ENCODE measurements around the gene RIMBP2. TPM values are rescaled to one million over a fixed set of nuclear protein-coding genes. Genes with fewer than 3 reads are reported as not detected.
"Not testable (repeated sequence)": the region's sequence is repeated elsewhere in the genome, so short reads cannot be mapped to it uniquely, and the experiment has no call there.

Gene RIMBP2
- total RNA-seq, 2 donors from 2014 or later, result 0.14 TPM; not detected in 1

DNA sequence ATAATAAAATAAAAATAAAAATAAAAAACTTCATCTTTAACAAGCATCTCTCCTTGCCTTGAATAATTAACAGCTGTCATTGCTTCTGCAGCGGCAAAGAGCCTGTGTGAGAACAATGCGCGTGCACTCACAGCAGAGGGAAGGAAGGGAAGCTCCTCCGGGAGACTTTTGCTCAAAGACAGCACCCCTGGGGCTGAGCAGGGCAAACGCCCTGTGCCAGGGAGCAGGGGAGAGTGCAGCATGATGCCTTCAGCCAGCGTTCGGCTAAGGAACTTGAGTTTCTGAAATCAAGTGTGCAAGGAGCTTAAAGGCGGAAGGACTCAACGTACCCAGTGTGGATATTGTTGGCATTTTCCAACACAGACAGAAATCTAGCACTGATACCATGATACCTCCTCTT lies 120.5 kb downstream of the RIMBP2 start:
- H3K36me3 Mint-ChIP-seq (ENCODE audit: insufficient read depth in 2 of 2), result peaks cover 0 to 1% of the 10 kb centered on the region in 2 donors
- DNase-seq (no peak), ATAC-seq (replicated peaks in 1 of 2) (no peak)
- H3K9me3 Mint-ChIP-seq, result peaks cover 7 to 9% of the 10 kb centered on the region in 2 donors
- H3K4me3 Mint-ChIP-seq, result no peak overlapping the region
- no peaks in the 10 kb centered on the region for H3K4me1 Mint-ChIP-seq (ENCODE audit: low read depth)
- no peaks in the 10 kb centered on the region for H3K27me3 Mint-ChIP-seq (ENCODE audit: low read depth)
- no peak overlapping the region for H3K27ac Mint-ChIP-seq

DNA sequence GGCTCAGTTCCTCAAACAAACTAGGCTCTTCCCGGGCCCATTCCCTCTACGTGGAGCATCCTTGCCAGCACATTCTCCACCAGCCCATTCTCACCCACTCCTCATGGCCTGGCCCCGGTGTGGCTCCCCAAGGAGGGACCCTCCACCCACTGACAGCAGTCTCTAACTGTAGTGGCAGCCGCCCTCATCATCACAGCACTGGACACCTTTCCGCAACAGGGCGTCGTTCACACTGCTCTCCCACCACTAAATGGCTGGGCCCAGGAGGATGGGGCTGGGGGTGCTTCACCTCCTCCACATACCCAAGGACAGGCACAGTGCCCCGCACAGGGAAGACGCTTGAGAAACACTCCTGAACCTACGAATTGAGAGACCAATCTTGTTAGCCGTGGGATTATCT lies 123.0 kb downstream of the RIMBP2 start:
- ATAC-seq (replicated peaks in 1 of 2) (no peak), DNase-seq (no peak)
- Mint-ChIP-seq H3K27me3 (ENCODE audit: low read depth) (no peaks in the 10 kb centered on the region), H3K4me1 (ENCODE audit: low read depth) (no peaks in the 10 kb centered on the region), H3K4me3 (no peak overlapping the region), H3K27ac (no peak overlapping the region), H3K9me3 (peaks cover 5 to 6% of the 10 kb centered on the region in 2 donors), H3K36me3 (ENCODE audit: insufficient read depth in 2 of 2) (no peaks in the 10 kb centered on the region)

DNA sequence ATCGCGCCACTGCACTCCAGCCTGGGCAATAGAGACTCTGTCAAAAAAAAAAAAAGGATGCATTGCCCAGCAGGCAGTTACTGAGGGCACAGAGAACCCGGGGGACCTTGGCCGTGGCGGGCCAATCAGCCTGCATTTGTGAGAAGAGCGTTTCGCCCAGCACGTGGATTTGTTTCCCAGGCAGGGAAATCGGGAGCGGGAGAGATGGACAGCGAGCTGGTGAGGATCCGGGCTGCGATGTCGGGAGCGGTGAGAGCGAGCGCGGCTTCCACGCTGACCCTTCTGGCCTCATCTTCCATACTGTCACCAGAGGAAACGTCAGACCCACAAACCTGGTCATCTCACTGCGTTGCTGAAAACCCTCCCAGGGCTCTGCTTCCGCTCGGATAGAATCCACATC lies 123.5 kb downstream of the RIMBP2 start:
- no peak for ATAC-seq (replicated peaks in 1 of 2)
- Mint-ChIP-seq H3K4me1 (ENCODE audit: low read depth) (no peaks in the 10 kb centered on the region), H3K4me3 (no peak overlapping the region), H3K36me3 (ENCODE audit: insufficient read depth in 2 of 2) (no peaks in the 10 kb centered on the region), H3K27ac (no peak overlapping the region), H3K27me3 (ENCODE audit: low read depth) (no peaks in the 10 kb centered on the region), H3K9me3 (peaks cover 3% of the 10 kb centered on the region in 2 donors)
- no peak for DNase-seq

DNA sequence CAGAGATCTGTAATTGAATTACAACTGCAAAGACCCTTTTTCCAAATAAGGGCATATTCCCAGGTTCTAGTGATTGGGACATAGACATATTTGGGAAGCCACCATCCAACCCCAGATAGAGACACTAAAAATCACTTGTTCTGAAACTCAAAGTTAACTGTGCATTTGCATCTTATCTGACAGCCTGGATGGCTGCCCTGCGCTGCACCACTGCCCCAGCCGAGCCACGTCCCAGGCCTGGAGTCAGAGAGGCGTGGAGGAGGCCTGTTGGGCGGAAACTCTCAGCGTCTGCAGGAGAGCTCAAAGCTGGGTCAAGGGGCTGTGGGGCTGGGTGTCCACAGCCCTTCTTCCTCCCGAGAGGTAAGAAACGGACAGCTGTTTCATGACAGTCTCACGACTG lies 124.4 kb downstream of the RIMBP2 start:
- Mint-ChIP-seq H3K27me3 (ENCODE audit: low read depth) (no peaks in the 10 kb centered on the region), H3K4me1 (ENCODE audit: low read depth) (no peaks in the 10 kb centered on the region), H3K36me3 (ENCODE audit: insufficient read depth in 2 of 2) (no peaks in the 10 kb centered on the region), H3K4me3 (no peak overlapping the region), H3K27ac (no peak overlapping the region), H3K9me3 (peaks cover 0 to 1% of the 10 kb centered on the region in 2 donors)
- DNase-seq, result no peak
- no peak for ATAC-seq (replicated peaks in 1 of 2)

DNA sequence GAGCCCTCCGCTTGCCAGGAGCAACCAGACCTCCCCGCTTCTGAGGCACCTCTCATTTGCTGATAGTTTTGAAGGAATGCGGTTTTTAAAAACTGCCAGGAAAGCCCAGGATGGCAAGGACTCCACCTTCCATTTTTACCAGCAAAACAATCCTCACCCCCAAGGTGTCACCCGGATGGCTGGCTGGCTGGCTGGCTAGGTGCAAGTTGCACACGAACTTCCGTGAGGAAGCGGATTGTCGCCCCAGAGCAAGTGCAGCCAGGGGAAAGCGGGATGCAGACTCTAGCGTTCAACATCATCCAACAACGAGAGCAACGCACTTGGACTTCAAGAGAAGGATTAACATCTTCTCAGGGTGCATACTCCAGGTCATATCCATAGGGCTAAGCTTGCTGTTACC lies 125.4 kb downstream of the RIMBP2 start:
- no peak for ATAC-seq (replicated peaks in 1 of 2)
- Mint-ChIP-seq H3K4me3 (no peak overlapping the region), H3K9me3 (peaks cover 0 to 5% of the 10 kb centered on the region in 2 donors), H3K27me3 (ENCODE audit: low read depth) (no peaks in the 10 kb centered on the region), H3K4me1 (ENCODE audit: low read depth) (no peaks in the 10 kb centered on the region), H3K27ac (no peak overlapping the region), H3K36me3 (ENCODE audit: insufficient read depth in 2 of 2) (no peaks in the 10 kb centered on the region)
- no peak for DNase-seq

DNA sequence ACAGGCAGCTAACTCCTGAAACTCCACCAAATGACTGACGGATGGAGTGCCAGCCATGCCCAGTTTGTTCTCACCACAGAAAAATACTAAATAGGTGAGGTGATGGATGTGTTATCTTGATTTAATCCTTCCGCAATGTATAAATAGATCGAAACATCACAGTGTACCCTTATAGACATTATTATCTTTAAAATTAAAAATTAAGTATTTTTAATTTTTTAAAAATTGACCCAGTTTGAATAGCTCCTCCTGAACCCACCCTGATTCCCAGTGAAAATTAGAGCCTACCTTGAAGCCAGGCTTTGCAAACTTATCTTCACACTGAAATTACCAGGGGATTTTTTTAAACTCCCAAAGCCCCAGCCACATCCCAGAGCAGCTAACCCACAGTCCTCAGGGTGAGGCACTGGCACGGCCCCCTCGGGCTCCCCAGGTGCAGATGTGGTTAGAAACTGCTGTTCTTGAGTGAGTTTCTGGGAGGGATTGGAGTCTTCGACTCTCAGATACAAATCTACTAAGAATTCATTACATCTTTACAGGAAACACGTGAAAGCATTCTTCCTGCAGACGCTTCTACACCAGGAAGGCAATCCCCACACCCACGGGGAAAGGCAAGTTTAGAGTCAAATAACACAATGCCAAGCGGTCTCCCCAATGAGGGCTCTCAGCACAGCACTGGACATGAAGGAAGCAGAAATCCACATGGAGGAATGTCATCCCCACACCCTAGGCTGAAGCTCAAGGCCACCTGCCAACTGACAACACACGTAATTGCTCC lies 126.4 kb downstream of the RIMBP2 start:
- H3K27ac Mint-ChIP-seq, result no peak overlapping the region
- no peaks in the 10 kb centered on the region for H3K27me3 Mint-ChIP-seq (ENCODE audit: low read depth)
- no peak overlapping the region for H3K4me3 Mint-ChIP-seq
- ATAC-seq (replicated peaks in 1 of 2) (no peak), DNase-seq (no peak)
- H3K36me3 Mint-ChIP-seq (ENCODE audit: insufficient read depth in 2 of 2), result no peaks in the 10 kb centered on the region
- no peaks in the 10 kb centered on the region for H3K4me1 Mint-ChIP-seq (ENCODE audit: low read depth)
- peaks cover 0 to 5% of the 10 kb centered on the region in 2 donors for H3K9me3 Mint-ChIP-seq

DNA sequence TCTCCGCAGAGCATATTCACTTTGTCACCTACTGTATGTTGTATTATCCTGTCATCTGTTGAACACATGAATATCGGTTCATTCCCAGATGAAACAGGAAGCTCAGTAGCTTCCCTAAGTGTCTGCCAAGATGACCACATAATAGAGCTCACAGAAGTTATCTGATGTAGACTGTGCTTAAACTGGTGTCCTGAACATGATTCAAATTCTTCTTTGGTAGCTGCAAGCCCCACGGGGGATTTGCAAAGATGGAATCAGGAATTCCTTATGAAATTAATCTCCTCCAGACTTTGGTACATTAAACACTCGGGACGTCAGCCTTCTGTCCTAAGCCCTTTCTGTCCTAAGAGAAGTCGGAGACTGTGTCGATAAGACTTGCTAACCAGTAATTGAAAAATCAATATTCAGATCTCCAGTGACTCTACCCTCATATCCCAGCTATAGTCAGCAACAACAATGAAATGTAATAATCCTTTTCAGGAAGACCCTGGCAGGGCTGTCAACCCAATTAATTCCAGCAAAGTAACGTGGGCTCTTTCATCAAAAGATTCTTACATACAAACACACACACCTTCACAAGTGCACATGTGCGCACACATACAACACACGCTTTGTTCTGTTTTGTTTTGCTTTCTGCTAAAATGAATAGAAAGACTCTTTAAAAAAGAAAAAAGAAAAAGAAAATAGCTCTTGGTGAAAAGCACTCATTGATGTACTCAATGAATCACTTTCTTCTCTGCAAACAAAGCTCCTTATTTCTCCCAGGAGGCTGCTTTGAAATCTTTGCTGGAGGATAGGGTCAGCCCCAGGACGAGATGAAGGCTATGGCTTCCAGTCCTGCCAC lies 127.2 kb downstream of the RIMBP2 start:
- DNase-seq, result no peak
- no peak overlapping the region for H3K4me3 Mint-ChIP-seq
- H3K9me3 Mint-ChIP-seq, result peaks cover 0 to 5% of the 10 kb centered on the region in 2 donors
- H3K27ac Mint-ChIP-seq, result no peak overlapping the region
- no peaks in the 10 kb centered on the region for H3K4me1 Mint-ChIP-seq (ENCODE audit: low read depth)
- H3K27me3 Mint-ChIP-seq (ENCODE audit: low read depth), result no peaks in the 10 kb centered on the region
- H3K36me3 Mint-ChIP-seq (ENCODE audit: insufficient read depth in 2 of 2), result no peaks in the 10 kb centered on the region
- ATAC-seq (replicated peaks in 1 of 2), result no peak

DNA sequence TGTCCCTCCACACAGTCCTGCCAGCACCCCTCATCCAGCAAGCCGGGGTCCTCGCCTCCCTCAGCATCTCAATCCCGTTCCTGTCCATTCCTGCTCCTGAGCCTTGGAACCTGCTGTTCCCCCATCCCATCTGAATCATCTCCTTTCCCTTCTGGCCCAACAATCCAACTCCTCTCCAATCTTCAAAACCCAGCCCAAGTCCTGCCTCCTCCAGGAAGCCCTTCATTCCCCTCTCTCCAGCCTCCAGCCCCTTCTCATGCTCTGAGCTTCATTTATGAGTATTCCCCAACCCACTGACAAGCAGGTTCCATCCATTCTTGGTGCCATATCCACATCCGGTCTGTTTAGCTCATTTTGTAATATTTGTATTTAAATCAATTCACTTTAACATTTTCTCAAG lies 128.1 kb downstream of the RIMBP2 start:
- H3K36me3 Mint-ChIP-seq (ENCODE audit: insufficient read depth in 2 of 2), result no peaks in the 10 kb centered on the region
- no peak overlapping the region for H3K27ac Mint-ChIP-seq
- peaks cover 0 to 5% of the 10 kb centered on the region in 2 donors for H3K9me3 Mint-ChIP-seq
- no peaks in the 10 kb centered on the region for H3K27me3 Mint-ChIP-seq (ENCODE audit: low read depth)
- no peaks in the 10 kb centered on the region for H3K4me1 Mint-ChIP-seq (ENCODE audit: low read depth)
- DNase-seq (no peak), ATAC-seq (replicated peaks in 1 of 2) (no peak)
- no peak overlapping the region for H3K4me3 Mint-ChIP-seq

DNA sequence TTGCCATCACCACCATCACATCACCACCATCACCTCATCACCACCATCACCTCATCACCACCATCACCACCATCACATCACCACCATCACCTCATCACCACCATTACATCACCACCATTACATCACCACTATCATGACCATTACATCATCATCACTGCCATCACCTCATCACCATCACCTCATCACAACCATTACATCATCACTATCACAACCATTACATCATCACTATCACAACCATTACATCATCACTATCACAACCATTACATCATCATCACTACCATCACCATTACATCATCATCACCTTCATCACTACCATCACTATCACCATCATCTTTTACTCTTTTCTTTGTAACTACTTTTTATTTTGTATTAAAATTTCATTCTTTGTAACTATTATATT lies 131.6 kb downstream of the RIMBP2 start:
- H3K36me3 Mint-ChIP-seq (ENCODE audit: insufficient read depth in 2 of 2); DNase-seq; H3K9me3 Mint-ChIP-seq; H3K27me3 Mint-ChIP-seq (ENCODE audit: low read depth); ATAC-seq (replicated peaks in 1 of 2); H3K4me1 Mint-ChIP-seq (ENCODE audit: low read depth); H3K27ac Mint-ChIP-seq; H3K4me3 Mint-ChIP-seq: not testable (repeated sequence)

DNA sequence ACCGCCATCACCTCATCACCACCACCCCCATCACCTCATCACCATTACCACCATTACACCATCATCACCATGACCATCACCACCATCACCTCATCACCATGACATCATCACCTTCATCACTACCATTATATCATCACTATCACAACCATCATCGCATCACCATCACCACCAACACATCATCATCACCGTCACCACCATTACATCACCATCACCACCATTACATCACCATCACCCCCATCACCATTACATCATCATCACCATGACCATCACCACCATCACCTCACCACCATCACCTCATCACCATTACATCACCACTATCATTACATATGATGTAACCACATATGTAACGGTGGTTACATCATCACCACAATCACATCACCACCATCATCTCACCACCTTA lies 132.3 kb downstream of the RIMBP2 start:
- Mint-ChIP-seq H3K27ac (no peak overlapping the region), H3K9me3 (peaks cover 0 to 5% of the 10 kb centered on the region in 2 donors), H3K4me3 (no peak overlapping the region), H3K4me1 (ENCODE audit: low read depth) (no peaks in the 10 kb centered on the region), H3K36me3 (ENCODE audit: insufficient read depth in 2 of 2) (no peaks in the 10 kb centered on the region), H3K27me3 (ENCODE audit: low read depth) (no peaks in the 10 kb centered on the region)
- ATAC-seq (replicated peaks in 1 of 2) (no peak), DNase-seq (no peak)

DNA sequence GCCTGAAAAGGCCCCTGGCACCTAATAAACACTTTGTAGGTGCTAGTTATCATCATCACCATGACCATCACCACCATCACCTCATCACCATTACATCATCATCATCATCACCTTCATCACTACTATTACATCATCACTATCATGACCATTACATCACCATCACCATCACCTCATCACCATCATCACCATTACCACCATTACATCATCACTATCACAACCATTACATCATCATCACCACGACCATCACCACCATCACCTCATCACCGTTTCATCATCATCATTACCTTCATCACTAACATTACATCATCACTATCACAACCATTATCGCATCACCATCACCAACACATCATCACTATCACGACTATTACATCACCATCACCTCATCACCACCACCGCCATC lies 132.8 kb downstream of the RIMBP2 start:
- ATAC-seq (replicated peaks in 1 of 2), result no peak
- Mint-ChIP-seq H3K27me3 (ENCODE audit: low read depth) (no peaks in the 10 kb centered on the region), H3K4me3 (no peak overlapping the region), H3K27ac (no peak overlapping the region), H3K9me3 (peaks cover 0 to 4% of the 10 kb centered on the region in 2 donors), H3K36me3 (ENCODE audit: insufficient read depth in 2 of 2) (no peaks in the 10 kb centered on the region), H3K4me1 (ENCODE audit: low read depth) (no peaks in the 10 kb centered on the region)
- DNase-seq, result no peak

DNA sequence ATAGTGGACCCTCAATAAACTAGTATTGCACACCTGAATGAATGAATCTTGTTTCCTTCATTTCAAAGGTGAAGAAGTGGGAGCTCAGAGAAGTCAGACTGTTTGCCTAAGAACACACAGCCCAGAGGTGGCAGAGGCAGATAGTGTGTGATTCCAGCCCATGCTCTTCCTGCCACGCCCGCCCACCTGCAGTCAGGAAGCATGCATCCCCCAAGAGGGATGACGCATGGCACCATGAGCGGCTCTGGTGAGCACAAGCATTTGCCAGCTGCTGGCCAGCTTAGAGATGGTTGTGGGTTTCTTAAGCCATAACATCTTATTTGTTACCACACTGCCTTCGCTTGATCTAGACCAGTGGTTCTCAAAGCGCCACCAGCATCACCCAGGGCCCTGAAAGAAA lies 133.8 kb downstream of the RIMBP2 start:
- H3K4me1 Mint-ChIP-seq (ENCODE audit: low read depth), result no peaks in the 10 kb centered on the region
- no peak for DNase-seq
- no peaks in the 10 kb centered on the region for H3K27me3 Mint-ChIP-seq (ENCODE audit: low read depth)
- no peaks in the 10 kb centered on the region for H3K36me3 Mint-ChIP-seq (ENCODE audit: insufficient read depth in 2 of 2)
- H3K27ac Mint-ChIP-seq, result no peak overlapping the region
- H3K4me3 Mint-ChIP-seq, result no peak overlapping the region
- no peak for ATAC-seq (replicated peaks in 1 of 2)
- H3K9me3 Mint-ChIP-seq, result peaks cover 0 to 3% of the 10 kb centered on the region in 2 donors

DNA sequence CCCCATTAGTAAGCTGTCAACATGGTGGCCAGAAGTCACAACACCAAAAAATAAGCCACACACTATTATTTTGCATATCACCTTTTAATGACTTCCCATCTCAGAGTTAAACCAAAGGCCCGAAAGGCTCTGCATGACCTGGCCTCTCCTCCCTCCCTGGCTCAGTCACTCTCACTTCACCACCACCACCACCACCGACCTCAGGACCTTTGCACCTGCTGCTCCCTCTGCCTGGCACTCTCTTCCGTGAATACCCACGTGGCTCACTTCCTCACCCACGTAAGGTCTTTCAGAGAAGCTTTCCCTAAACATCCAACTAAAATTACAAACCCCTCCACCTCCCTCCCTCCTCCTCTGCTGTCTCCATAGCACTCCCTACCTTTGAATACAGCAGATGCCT lies 134.3 kb downstream of the RIMBP2 start:
- Mint-ChIP-seq H3K36me3 (ENCODE audit: insufficient read depth in 2 of 2) (no peaks in the 10 kb centered on the region), H3K4me3 (no peak overlapping the region), H3K27me3 (ENCODE audit: low read depth) (no peaks in the 10 kb centered on the region), H3K27ac (no peak overlapping the region), H3K4me1 (ENCODE audit: low read depth) (no peaks in the 10 kb centered on the region), H3K9me3 (peaks cover 0 to 3% of the 10 kb centered on the region in 2 donors)
- DNase-seq, result no peak
- no peak for ATAC-seq (replicated peaks in 1 of 2)

Measured in activated T-cell treated with anti-CD3 and anti-CD28 coated beads, Interleukin-2, amount 50 U/mL, for 72 hours (primary cell).